SKM-1 treated with dmso at 0.1 percent for 144 hours (cell line): ENCODE measurements around the gene SP140L.
"Not testable (repeated sequence)": the region's sequence is repeated elsewhere in the genome, so short reads cannot be mapped to it uniquely, and the experiment has no call there.

Source experiments
- DNase-seq: peaks from one replicate; lab custom pipeline; 2025; ENCODE audit not compliant: unreplicated experiment; lab: John Stamatoyannopoulos, UW

Gene SP140L

DNA sequence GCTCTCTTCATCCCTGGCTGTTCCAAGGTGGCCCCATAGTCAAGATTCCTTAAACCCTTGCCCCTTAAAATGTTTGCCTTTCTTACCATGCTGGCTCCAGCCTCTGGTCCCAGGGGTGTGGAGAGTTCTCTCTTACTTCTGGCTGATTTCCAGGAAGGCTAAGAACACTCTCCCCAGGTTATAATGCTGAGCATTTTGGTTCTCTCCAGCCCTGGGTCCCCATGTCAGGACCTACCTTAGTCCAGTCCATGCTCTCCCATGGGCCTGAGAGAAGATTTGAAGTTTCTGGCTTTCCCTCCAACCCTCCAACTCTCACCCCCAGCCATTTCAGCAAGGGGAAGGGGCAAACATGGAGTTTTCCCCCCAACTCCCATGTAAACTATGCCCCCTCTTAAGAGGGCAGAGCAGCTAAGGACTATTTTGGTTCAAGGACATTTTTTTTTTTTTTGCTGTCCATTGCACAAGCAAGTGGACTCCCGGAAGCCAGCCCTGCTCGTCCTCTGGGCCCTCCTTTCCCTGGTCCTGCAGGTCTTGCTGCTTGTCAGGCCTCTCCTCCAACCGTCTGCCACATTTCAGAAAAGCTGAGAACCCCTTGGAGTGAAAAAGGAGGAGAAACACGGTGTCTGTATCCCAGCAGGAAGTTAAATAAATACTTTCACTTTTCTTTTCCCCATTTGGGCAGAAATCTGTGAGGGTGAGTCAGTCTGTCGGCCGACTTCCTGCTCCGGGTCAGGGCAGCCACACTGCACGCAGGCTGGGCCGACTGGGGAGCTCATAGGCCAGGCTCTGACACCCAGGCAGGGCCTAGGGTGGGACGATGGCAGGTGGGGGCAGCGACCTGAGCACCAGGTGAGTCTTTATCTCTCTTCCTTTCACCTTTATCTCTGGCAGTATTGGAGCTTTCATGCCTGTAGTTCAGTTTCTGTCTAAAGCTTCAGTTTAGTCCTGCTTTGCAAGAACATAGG, at the start of gene SP140L:
SP140L (plus strand) TSS at position 741 of the 965 bp plus-strand sequence; CDS start at position 818, 77 bp downstream.
- peak; percentile 61 for DNase-seq

DNA sequence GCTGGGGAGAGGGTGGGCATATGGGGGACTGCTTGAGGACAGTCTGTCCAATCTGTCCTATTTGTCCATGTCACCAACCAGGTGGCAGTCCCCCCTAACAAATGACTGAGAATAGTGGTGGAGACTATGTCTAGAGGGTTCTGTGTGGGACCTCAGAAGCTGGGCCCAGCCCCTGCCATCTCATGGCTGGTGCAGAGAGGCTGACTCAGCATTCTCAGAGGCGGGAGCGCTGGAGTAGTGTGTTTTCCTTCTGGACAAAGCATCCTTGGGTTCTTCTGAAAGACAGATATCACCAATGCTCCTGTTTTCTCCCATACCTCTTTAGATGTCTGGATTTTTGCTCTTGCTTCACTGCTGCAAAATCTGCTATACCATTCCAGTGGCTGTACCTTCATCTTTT, 44.1 kb upstream of the SP140L start:
- no peak for DNase-seq

DNA sequence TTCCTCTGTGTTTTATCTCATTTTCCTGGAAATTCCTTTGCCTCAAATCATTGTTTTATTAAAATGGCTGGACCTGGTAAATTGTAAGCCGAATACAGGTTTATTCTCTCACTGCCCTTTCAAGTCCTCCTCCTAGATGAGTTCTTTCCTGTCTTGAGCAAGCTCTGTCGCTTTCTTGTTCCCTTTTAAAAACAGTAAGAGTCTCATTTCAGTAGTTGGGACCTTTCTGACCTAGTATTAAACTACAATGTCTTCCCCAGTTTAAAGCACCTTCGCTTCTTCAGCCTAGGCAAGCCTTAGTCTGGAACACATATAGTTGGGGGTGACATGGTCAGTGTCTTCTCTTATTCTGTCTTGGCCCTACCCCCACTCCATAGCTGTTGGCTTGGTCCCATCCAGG, 40.9 kb upstream of the SP140L start:
- no peak for DNase-seq

DNA sequence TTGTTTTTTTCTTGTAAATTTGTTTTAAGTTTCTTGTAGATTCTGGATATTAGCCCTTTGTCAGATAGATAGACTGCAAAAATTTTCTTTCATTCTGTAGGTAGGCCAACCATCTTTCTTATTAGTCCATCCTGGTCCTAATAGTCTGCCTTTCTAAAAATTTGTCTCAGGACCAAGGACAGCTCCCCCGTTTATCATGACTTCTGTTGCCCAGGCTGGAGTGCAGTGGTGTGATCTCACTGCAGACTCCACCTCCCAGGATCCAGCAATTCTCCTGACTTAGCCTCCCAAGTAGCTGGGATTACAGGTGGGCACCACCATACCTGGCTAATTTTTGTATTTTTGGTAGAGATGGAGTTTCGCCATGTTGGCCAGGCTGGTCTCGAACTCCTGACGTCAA, 37.7 kb upstream of the SP140L start:
- DNase-seq: not testable (repeated sequence)

DNA sequence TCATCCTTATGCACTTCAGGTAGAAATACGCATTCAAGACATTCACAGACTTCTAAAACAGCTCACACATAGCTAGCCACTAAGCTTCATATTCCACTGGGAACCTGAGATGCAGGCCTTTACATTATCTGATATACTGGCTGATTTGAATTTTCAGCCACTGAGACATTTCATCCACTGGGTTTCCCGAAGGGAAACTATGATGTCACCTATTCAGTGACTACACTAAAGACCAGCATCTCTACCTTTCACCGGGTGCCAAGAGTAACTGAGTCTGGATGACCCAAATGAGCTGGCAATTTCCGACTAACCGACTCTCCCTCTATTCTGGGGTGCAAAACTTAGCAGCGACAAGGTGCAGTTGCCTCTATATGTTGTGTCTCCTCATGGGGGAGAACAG, 31.8 kb upstream of the SP140L start:
- no peak for DNase-seq

DNA sequence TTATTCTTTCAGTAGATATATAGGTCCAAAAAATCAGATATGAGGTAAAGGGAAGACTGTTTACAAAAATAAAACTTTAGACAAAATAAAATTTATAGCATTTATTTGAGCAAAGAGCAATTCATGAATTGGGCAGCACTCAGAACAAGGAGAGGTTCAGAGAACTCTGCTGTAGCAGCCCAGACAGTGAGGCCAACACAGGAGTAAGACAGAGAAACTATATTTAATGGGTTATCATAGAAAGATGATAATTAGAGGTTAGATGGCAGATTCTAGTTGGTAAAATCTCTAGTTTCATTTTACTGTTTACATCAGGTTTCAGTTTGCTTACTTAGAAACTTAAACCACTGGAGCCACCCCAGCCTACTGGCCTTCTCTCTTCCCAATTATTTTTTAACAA, 30.1 kb upstream of the SP140L start:
- no peak for DNase-seq

DNA sequence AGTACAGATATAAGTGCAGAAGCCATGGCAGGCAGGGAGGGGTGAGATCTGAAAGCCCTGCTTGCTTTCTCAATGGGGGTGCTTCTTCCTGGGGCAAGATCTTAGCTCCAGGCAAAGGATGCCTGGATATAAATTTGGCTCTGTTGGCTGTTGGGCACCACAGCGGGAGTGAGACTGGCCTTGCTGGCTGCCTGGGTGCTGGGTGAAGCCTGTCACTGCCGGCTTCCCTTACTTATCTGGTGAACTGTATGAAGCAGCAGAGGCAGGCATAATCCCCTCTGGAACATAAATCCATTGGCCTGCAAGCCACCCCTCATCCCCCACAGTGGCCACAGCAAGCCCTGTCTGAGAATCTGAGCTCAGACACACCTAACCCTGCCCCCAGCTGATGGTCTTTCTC, 27.4 kb upstream of the SP140L start:
- no peak for DNase-seq

DNA sequence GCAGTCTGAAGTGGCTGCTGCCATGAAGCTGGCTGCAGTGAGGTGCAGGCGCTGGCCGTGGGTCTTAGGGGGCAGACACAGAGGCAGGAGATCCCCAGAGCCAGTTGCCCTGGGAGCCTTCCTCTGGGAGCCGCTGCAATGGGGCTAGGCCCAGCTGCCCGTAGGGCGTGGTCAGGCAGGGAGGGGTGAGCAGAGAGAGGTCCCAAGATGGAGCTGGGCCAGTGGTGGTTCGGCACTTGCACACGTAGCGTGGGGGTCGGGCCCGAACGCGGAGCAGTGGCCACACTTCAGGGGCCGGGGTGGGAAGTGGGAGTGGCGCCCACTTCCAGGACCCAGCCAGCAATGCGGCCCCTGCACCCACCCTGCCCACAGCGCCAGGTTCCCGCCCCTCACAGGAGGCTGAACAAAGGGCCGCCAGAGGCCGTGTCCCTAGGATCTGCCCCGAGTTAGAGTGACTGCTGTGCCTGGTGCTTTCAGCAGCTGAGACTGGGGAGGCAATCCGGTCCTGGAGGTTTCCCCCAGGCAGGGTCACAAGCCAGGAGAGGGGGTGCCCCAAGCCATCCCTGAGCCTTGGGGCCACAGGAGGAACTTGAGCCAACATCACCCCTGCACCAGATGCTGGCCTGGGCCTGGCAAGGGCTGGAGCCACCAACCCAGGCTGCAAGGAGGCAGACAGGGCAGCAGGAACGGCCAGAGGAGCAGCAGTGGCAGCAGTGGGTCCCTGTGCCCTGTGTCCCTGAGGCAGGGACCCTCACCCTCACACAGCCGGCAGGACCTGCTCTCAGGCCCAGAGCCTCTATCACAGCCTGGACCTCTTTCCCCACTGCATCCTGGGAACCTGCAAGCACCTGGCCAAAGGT, 21.3 kb upstream of the SP140L start:
- DNase-seq: no peak

DNA sequence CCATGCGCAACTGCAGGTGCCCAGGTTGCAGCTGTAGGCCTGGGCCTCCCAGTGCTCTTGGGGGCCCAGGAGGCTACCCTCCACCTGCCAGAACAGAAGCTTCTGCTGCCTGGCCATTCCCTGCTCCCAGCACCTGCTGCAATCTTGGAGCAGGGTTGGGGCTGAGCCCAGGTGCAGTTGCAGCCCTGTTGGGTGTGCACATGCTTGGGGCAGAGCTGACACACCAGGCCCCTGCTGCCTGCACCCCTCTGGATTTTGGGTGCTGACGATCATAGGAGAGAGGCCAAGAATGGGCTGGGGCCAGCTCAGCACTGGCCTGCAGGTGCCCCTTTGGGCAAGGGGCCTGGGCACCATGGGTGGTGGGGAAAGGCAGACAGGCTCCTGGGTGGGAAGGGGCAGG, 20.5 kb upstream of the SP140L start:
- no peak for DNase-seq

DNA sequence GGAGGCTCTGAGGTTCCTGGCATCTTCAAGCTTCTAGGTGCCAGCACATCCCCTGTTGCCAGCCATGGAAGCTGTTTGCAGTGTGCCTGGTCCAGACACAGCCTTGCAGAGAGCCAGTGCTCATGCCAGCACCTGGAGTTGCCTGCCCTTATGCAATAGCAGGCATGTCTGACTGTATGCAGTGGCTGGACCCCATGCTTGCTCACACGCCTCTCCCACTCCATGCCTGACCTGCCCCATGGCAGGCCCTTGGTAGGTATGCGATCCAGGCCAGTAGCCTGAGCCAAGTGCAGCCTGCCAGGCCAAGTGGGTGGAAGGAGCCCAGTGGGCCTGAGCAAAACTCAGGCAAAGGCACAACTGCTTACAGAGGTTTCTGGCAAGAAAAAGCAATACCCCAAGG, 19.5 kb upstream of the SP140L start:
- DNase-seq: no peak

DNA sequence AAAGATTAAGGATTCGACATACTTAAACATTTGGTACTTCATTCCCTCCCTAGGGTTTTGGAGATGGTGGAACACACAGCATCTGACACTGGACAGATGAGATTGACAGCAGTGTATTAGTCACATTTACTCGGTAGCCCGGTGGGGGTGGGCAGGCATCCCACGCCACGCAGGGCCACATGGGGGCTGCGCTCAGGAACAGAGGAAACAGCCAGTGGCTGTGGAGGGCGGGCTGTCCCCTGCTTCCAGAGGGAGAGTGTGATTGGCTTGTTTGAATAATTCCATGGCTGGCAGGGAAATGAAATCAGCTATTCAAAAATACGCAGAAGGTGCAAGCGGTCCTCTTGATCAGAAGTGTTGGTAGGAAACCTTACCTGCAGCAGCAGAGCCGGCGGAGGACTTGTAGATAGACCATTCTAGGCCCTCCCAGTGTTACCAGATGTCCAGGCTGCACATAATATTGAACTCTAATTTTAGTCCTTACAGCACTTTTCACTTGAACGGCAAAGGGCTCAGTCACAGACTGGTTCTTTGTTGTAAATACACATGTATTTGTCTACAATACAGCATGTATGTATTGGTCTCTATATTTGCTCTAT, 18.5 kb upstream of the SP140L start:
- no peak for DNase-seq

DNA sequence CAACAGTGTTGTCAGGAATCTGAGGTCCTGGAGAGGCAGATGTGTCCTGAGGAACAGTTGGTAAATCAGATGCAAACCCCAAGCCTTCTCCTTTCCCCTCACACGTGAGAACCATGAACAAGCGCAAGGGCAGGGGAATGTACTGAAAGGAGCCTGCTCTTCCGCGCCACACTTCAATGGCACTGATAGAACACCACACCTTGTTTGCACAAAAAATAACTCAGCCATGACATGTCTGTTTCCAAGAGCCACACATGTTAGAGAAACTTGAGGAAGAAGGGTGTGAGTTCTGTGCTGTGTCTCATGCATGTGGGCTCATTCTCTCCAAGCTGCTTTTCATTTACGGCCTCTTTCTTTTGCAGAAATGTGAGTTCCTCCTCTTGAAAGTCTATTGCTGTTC, 16.2 kb upstream of the SP140L start:
- DNase-seq: not testable (repeated sequence)

DNA sequence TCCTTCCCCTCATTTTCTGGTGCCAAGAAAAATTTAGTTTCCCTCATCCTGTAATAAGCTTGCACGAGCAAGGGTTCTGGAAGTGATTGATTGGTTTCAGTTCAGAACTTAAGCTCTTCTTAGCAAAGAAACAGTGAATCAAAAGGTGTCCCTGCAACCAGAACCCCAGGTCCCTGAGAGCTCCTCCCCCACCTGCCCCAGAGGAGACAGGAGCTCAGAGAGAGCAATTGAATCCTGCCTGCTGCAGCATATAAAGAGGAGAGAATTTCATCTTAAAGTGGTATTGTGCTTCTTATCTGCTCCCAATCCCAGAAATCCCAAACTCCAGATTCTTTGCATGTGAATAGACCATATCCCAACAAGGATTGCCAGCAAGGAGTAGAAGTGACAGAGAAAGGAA, 15.4 kb upstream of the SP140L start:
- not testable (repeated sequence) for DNase-seq

DNA sequence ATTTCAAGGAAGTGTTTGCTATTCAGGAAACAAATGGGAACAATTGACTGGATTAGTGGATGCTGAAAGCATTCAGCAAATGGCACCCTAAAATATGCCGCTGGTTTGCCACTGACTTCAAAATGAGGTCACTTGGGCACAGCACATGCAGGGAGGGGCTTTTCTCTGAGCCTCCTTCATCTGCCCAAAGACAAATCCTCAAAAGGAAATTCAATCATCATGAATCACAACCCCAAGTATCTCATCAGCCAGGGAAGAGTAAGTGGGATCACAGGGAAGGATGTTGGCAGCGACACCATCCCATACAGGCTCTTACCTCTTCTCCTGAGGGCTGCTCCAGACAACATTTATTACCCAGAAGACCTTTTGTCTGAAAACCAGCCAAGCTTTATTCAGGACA, 14.4 kb upstream of the SP140L start:
- no peak for DNase-seq

DNA sequence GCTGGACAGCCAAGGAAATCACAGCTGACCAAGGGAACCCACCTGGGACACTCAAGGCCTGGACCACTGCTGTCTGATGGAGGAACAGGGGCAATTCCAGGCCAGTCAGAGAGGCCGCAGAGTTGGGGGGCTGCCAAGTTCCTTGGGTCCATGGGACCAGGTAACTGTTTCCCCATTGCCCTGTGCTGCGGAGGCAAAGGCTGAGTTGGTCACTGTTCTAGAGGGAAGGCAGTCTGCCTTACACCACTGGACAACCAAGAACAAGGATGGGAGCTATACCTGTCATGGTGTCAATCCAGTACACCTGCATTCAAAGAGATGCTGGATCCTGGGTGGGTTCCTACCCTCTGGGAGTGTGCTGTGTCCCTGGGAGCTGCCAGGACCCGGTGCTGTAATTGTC, 9.6 kb upstream of the SP140L start:
- no peak for DNase-seq

DNA sequence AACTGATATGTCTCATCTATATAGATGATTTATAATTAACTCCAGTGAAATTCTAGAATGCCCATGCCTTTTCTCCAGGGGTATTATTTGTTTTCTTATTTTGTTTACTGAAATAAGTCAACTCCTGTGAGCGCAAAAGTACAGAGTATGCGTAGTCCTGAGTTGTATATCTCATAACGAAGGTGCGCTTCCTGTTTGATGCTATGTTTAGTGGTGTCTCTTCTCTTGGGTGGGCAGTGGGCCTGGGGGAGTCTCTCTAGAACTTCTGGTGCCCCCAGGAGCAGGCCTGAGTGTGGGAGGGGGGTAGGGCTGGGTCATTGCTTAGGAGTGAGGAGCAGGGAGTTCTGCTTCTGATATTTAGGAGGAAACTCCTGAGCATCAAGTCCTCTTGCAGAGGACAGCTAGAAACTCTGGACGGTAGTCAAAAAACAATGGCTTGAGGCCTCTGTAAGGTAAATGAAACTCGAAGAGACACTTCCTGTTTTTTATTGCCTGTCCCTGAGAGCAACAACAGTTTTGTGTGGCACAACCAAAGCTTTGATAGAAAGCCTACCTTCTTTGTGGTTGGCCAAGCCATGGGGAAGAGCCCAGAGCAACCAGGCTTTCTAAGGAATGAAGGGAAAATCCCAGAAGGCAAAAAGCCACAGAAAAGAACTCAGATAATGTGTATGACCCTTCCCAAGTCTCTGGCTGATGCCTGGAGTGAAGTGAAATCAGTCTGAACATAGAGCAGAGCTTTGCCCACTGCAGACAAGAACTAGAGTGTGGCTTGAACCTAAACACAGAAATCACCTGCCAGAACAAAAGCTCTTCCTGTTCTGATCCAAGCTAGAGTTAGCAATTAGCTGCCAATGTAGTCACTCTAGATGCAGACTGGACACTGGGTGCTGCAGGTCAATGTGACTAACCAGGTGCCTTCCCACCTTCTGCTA, 8.5 kb upstream of the SP140L start:
- DNase-seq: peak; percentile 48

DNA sequence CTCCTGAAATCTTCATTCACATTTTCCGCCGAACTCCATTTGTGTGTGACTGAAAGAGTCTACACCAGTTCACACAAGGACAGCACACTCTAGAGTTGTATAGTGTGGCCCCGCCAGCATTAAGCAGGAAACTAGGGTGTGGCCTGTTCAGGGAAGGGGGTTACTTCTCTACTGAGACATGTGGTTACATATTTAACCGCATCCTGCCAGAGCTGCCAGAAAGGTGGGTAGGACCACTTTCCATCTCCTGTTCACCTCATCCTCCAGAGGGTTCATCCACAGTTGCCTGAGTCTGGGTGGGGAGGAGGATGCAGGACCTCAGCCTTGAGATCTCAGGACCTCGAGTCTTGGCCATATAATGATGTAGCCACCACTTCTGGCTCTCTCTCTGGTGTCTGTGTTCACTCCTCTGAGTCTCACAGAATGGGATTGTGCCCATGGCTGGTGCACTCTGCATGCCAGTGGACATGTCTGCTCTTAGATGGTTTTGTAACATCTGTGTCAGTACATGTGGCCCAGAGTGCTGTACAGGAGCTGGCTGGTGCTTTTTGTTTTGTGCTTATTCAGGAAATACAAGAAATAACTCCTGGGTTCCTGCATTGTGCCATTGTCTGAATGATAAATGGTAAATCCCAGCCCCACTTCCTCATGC, 7.7 kb upstream of the SP140L start:
- DNase-seq: peak; percentile 3

DNA sequence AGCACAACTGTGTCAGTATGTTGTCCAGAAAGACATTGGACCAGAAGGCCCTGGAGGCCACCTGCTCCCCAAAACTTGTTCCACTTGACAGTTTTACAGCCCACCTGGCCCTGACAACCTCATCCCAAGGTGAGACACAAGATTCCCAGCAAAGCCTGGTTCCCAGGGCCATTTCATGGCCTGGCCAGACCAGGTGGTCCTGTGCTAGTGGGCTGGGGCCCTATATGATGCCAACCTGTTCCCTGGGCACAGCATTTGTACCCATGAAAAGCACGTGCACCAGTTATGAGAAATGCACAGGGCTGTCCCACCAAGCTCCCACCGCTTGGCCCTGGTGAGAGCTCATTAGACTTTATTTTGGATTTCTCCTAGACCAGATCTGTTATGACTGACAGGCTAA, 6.0 kb upstream of the SP140L start:
- no peak for DNase-seq

DNA sequence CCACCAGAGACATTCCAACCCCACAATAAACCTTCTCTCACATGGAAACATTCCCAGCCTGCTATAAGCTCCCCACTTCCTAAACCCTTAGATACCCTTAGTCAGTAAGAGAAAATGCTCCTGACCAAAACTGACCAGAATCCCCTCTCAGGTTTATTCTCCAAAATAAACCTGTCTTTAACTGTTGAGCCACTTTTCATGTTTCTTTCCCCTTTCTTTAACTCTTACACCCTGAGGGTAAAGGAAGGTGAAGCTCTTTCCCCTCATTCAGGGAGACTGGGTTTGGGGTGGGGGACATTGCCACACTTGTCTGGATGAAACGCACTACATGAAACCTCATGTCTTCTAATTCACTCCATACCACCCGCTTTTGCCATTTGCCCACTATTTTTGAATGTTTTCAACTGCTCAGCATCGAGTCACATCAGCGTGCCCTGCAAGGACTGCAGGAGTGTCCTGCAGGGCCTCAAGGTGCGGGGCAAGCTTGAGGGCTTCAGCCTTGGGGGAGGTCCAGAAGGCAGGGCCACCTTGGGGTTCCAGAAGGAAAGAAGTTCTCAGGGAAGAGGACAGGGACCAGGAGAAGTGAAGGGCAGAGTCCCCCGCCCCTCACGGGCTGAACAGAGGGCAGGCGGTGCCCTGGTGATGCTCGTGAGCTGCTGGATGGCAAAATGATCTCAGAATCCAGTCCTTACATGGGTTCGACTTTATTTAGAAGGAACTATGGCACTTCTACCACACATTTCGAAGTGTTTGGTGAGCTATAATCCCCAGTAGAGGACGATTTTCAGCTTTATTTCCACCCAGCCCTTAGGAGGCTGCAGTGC, 4.2 kb upstream of the SP140L start:
- no peak for DNase-seq
